CD14-positive monocyte (primary cell): ENCODE measurements around the gene NUBPL. TPM values are rescaled to one million over a fixed set of nuclear protein-coding genes. Genes with fewer than 3 reads are reported as not detected.

Source experiments
- DNase-seq, 3 donors: peaks; one replicate each; pipeline ENCODE4 v3.0.0-alpha.2; 2011 to 2022
- H2AFZ ChIP-seq: 2 replicates; pipeline ENCODE4 v1.6.0; 2012; ENCODE audit warnings: mild to moderate bottlenecking, low read depth, low read length, inconsistent platforms; ENCODE audit not compliant: insufficient read depth, poor library complexity, severe bottlenecking
- H3K27ac ChIP-seq, 2 donors: 1 replicate in 1 of 2; 2 replicates in 1 of 2; pipeline ENCODE4 v1.5.1; 2012 to 2013; ENCODE audit warnings: low read length in 2 of 2, control low read depth in 1 of 2, inconsistent platforms in 1 of 2, low read depth in 1 of 2, mild to moderate bottlenecking in 1 of 2
- H3K27me3 ChIP-seq, 2 donors: one replicate each; pipeline versions ENCODE4 v1.6.0 to v1.6.1; 2011 to 2013; ENCODE audit warnings: low read length in 2 of 2; ENCODE audit not compliant: control insufficient read depth in 2 of 2, insufficient read depth in 2 of 2
- H3K36me3 ChIP-seq, 2 donors: replicated peaks in 1 of 2; 1 replicate in 1 of 2; 2 replicates in 1 of 2; pipeline versions ENCODE4 v1.5.1 to v1.6.1; 2012 to 2013; ENCODE audit warnings: low read length in 2 of 2, control low read depth in 1 of 2, inconsistent platforms in 1 of 2, mild to moderate bottlenecking in 1 of 2; ENCODE audit not compliant: insufficient read depth in 2 of 2, control insufficient read depth in 1 of 2
- H3K4me1 ChIP-seq, 2 donors: 1 replicate in 1 of 2; 2 replicates in 1 of 2; pipeline versions ENCODE4 v1.5.1 to v1.6.1; 2012 to 2013; ENCODE audit warnings: low read length in 2 of 2, control low read depth in 1 of 2, inconsistent platforms in 1 of 2, mild to moderate bottlenecking in 1 of 2, moderate library complexity in 1 of 2; ENCODE audit not compliant: insufficient read depth in 2 of 2, control insufficient read depth in 1 of 2
- H3K4me2 ChIP-seq: replicated peaks from 2 replicates; pipeline ENCODE3; 2012; ENCODE audit warnings: low read length, moderate library complexity, mild to moderate bottlenecking; ENCODE audit not compliant: poor library complexity, severe bottlenecking; ENCODE audit errors: extremely low read depth
- H3K4me3 ChIP-seq, 3 experiments: fragments of 200-600 bp in 1 of 3; sonication (generic) in 1 of 3; replicated peaks in 1 of 3; 1 replicate in 2 of 3; 2 replicates in 1 of 3; pipeline ENCODE4 v1.5.1; 2011 to 2013; ENCODE audit warnings: low read length in 3 of 3, mild to moderate bottlenecking in 3 of 3, control low read depth in 2 of 3, low read depth in 2 of 3, inconsistent platforms in 1 of 3, moderate library complexity in 1 of 3
- H3K79me2 ChIP-seq: 2 replicates; pipeline ENCODE4 v1.6.0; 2012; ENCODE audit warnings: mild to moderate bottlenecking, control low read depth, inconsistent platforms, low read length, moderate library complexity; ENCODE audit not compliant: insufficient read depth
- H3K9ac ChIP-seq: 2 replicates; pipeline ENCODE4 v1.6.0; 2017; ENCODE audit warnings: low read length, mild to moderate bottlenecking; ENCODE audit not compliant: insufficient read depth, poor library complexity, severe bottlenecking
- H3K9me3 ChIP-seq, 2 donors: replicated peaks in 1 of 2; 1 replicate in 1 of 2; 2 replicates in 1 of 2; pipeline versions ENCODE4 v1.5.1 to v1.6.1; 2012 to 2013; ENCODE audit warnings: low read length in 2 of 2, control low read depth in 1 of 2; ENCODE audit not compliant: control insufficient read depth in 1 of 2, insufficient read depth in 1 of 2
- H4K20me1 ChIP-seq: 2 replicates; pipeline ENCODE4 v1.6.0; 2012; ENCODE audit warnings: mild to moderate bottlenecking, low read length, control low read depth, moderate library complexity; ENCODE audit not compliant: insufficient read depth
- H3K27ac Mint-ChIP-seq, 7 donors: one replicate each; pipeline ENCODE4 v1.8.0; 2020; ENCODE audit warnings: mild to moderate bottlenecking in 7 of 7, mixed read lengths in 7 of 7, moderate library complexity in 6 of 7, inconsistent platforms in 2 of 7
- H3K27me3 Mint-ChIP-seq, 3 donors: one replicate each; pipeline ENCODE4 v1.8.0; 2021 to 2022; ENCODE audit warnings: low read depth in 3 of 3, mild to moderate bottlenecking in 3 of 3, mixed read lengths in 3 of 3, moderate library complexity in 3 of 3, inconsistent platforms in 1 of 3
- H3K36me3 Mint-ChIP-seq, 2 donors: one replicate each; pipeline ENCODE4 v1.8.0; 2020; ENCODE audit warnings: mixed read lengths in 2 of 2, inconsistent platforms in 1 of 2, mild to moderate bottlenecking in 1 of 2
- H3K4me1 Mint-ChIP-seq: one replicate; pipeline ENCODE4 v1.8.0; 2020; ENCODE audit warnings: mild to moderate bottlenecking, mixed read lengths
- H3K4me3 Mint-ChIP-seq, 2 donors: one replicate each; pipeline ENCODE4 v1.8.0; 2020; ENCODE audit warnings: mild to moderate bottlenecking in 2 of 2, mixed read lengths in 2 of 2, moderate library complexity in 1 of 2
- H3K9me3 Mint-ChIP-seq, 7 donors: one replicate each; pipeline ENCODE4 v1.8.0; 2020 to 2022; ENCODE audit warnings: mixed read lengths in 7 of 7, mild to moderate bottlenecking in 6 of 7, moderate library complexity in 6 of 7, inconsistent platforms in 2 of 7
- CTCF ChIP-seq: fragments of 200-600 bp; IDR thresholded peaks from one replicate; pipeline ENCODE4 v1.8.0; 2022; ENCODE audit warnings: antibody characterized with exemption, mild to moderate bottlenecking
- WGBS: methylation state at CpG from one replicate; pipeline ENCODE4 v1.1.5; 2013; ENCODE audit warnings: missing lambda C conversion rate; ENCODE audit not compliant: insufficient coverage; 5-methylcytosine and 5-hydroxymethylcytosine counted together
- intact Hi-C, 2 donors: fragments of 100-400 bp; cut with micrococcal nuclease; formaldehyde crosslinking; loops; one replicate each; pipeline versions ENCODE4 v1.15.0 to v1.15.1; 2023
- polyA plus RNA-seq, 3 donors: library from polyadenylated mRNA; depleted of rRNA in 1 of 3; unstranded in 2 of 3; stranded (reverse) in 1 of 3; fragments of 300-500 nt in 2 of 3; fragments of >200 nt in 1 of 3; fragmentation: Illumina TruSeq in 2 of 3; gene quantifications; 1 replicate in 2 of 3; 2 replicates in 1 of 3; pipeline ENCODE4 v1.2.3, GENCODE V29; 2012 to 2021

Gene NUBPL
- polyA plus RNA-seq, 3 donors = 0.75 to 2.4 (median 2.3) TPM

GRCh38 chr14:31668348-31668747 is 107.1 kb downstream of the NUBPL start:
- H3K4me3 ChIP-seq = no peak overlapping the region
- H3K4me1 Mint-ChIP-seq = no peaks in the 10 kb centered on the region
- no peaks in the 10 kb centered on the region for H3K27me3 Mint-ChIP-seq
- H3K27ac Mint-ChIP-seq = no peak overlapping the region
- H3K36me3 Mint-ChIP-seq = no peaks in the 10 kb centered on the region
- no peak overlapping the region for H3K9ac ChIP-seq
- H3K36me3 ChIP-seq = no peaks in the 10 kb centered on the region
- H3K27me3 ChIP-seq = no peaks in the 10 kb centered on the region
- 95% methylated on average over 8 of the region's 8 CpGs for WGBS
- no peak overlapping the region for H3K27ac ChIP-seq
- H3K9me3 Mint-ChIP-seq = peaks cover 5 to 44% (median 25%) of the 10 kb centered on the region in 7 donors
- H3K9me3 ChIP-seq = peaks cover 0 to 13% of the 10 kb centered on the region in 2 donors
- no peak for DNase-seq
- H3K4me3 Mint-ChIP-seq = no peak overlapping the region
- no peak overlapping the region for H3K4me2 ChIP-seq
- no peaks in the 10 kb centered on the region for H3K4me1 ChIP-seq
- H2AFZ ChIP-seq = no peak overlapping the region
- intact Hi-C loops = no loop called here
- H3K79me2 ChIP-seq = no peaks in the 10 kb centered on the region
- H4K20me1 ChIP-seq = no peaks in the 10 kb centered on the region
- TF ChIP-seq CTCF = no peak

- Mint-ChIP-seq H3K9me3 (peaks cover 5 to 20% (median 9%) of the 10 kb centered on the region in 7 donors), H3K36me3 (no peaks in the 10 kb centered on the region), H3K27ac (no peak overlapping the region), H3K27me3 (peaks cover 0 to 2% (median 0%) of the 10 kb centered on the region in 3 donors), H3K4me3 (no peak overlapping the region), H3K4me1 (no peaks in the 10 kb centered on the region)
- Histone ChIP-seq H3K4me3 (no peak overlapping the region), H3K9ac (no peak overlapping the region), H2AFZ (no peak overlapping the region), H3K9me3 (peaks cover 0 to 12% of the 10 kb centered on the region in 2 donors), H3K27me3 (no peaks in the 10 kb centered on the region), H3K79me2 (no peaks in the 10 kb centered on the region), H3K36me3 (no peaks in the 10 kb centered on the region), H3K4me2 (no peak overlapping the region), H3K4me1 (no peaks in the 10 kb centered on the region), H3K27ac (no peak overlapping the region), H4K20me1 (no peaks in the 10 kb centered on the region)
- intact Hi-C loops = no loop called here
- DNase-seq = no peak
- TF ChIP-seq CTCF = no peak
- no CpG with 5 or more reads among the region's 3 CpGs for WGBS
Observed at GRCh38 chr14:31672709-31673108, 111.5 kb downstream of the NUBPL start.
